Measurements from ENCODE around the gene KCNG2. TPM values are rescaled to one million over a fixed set of nuclear protein-coding genes. Genes with fewer than 3 reads are reported as not detected.

KCNG2 gene
- total and polyA plus RNA-seq, 2 experiments from 2014 or later = 0.15 TPM; not detected in 1

- Histone ChIP-seq H3K36me3 (peaks cover under 1% of the 10 kb centered on the region), H3K27ac (no peak overlapping the region), H3K27me3 (no peaks in the 10 kb centered on the region), H3K4me3 (no peak overlapping the region), H3K4me1 (ENCODE audit: low read depth) (no peaks in the 10 kb centered on the region), H3K9me3 (ENCODE audit: low read depth) (no peaks in the 10 kb centered on the region)
- DNase-seq (ENCODE audit: low read depth in 1 of 2, low spot score in 1 of 2) = peak in 1 of 2 donors; percentile 12
- TF ChIP-seq, protein P1, sequence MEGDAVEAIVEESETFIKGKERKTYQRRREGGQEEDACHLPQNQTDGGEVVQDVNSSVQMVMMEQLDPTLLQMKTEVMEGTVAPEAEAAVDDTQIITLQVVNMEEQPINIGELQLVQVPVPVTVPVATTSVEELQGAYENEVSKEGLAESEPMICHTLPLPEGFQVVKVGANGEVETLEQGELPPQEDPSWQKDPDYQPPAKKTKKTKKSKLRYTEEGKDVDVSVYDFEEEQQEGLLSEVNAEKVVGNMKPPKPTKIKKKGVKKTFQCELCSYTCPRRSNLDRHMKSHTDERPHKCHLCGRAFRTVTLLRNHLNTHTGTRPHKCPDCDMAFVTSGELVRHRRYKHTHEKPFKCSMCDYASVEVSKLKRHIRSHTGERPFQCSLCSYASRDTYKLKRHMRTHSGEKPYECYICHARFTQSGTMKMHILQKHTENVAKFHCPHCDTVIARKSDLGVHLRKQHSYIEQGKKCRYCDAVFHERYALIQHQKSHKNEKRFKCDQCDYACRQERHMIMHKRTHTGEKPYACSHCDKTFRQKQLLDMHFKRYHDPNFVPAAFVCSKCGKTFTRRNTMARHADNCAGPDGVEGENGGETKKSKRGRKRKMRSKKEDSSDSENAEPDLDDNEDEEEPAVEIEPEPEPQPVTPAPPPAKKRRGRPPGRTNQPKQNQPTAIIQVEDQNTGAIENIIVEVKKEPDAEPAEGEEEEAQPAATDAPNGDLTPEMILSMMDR (IDR thresholded peaks at IDR 0.05; ENCODE audit: low read depth, low read length) = no peak
These were observed 114.8 kb downstream of the KCNG2 start for GRCh38 chr18:79912409-79912991.

GRCh38 chr18:79912994-79913831, 115.5 kb downstream of the KCNG2 start:
- Histone ChIP-seq H3K27ac (no peak overlapping the region), H3K4me1 (ENCODE audit: low read depth) (no peaks in the 10 kb centered on the region), H3K36me3 (no peaks in the 10 kb centered on the region), H3K27me3 (no peaks in the 10 kb centered on the region), H3K9me3 (ENCODE audit: low read depth) (no peaks in the 10 kb centered on the region), H3K4me3 (no peak overlapping the region)
- no peak for DNase-seq (ENCODE audit: low read depth in 1 of 2, low spot score in 1 of 2)
- TF ChIP-seq, protein P1 (IDR thresholded peaks at IDR 0.05; ENCODE audit: low read depth, low read length) = no peak

GRCh38 chr18:79914614-79915160, 116.9 kb downstream of the KCNG2 start:
- no peaks in the 10 kb centered on the region for H3K36me3 ChIP-seq
- no peaks in the 10 kb centered on the region for H3K4me1 ChIP-seq (ENCODE audit: low read depth)
- DNase-seq (ENCODE audit: low read depth in 1 of 2, low spot score in 1 of 2) = no peak
- H3K4me3 ChIP-seq = no peak overlapping the region
- H3K27ac ChIP-seq = no peak overlapping the region
- H3K27me3 ChIP-seq = no peaks in the 10 kb centered on the region
- H3K9me3 ChIP-seq (ENCODE audit: low read depth) = no peaks in the 10 kb centered on the region
- TF ChIP-seq, protein P1 (IDR thresholded peaks at IDR 0.05; ENCODE audit: low read depth, low read length) = no peak

GRCh38 chr18:79915161-79916127, 117.7 kb downstream of the KCNG2 start:
- no peak overlapping the region for H3K4me3 ChIP-seq
- no peak overlapping the region for H3K27ac ChIP-seq
- no peaks in the 10 kb centered on the region for H3K27me3 ChIP-seq
- H3K36me3 ChIP-seq = no peaks in the 10 kb centered on the region
- TF ChIP-seq, protein P1 (IDR thresholded peaks at IDR 0.05; ENCODE audit: low read depth, low read length) = no peak
- no peaks in the 10 kb centered on the region for H3K9me3 ChIP-seq (ENCODE audit: low read depth)
- no peaks in the 10 kb centered on the region for H3K4me1 ChIP-seq (ENCODE audit: low read depth)
- DNase-seq (ENCODE audit: low read depth in 1 of 2, low spot score in 1 of 2) = no peak

GRCh38 chr18:79916128-79916494, 118.4 kb downstream of the KCNG2 start:
- H3K36me3 ChIP-seq = no peaks in the 10 kb centered on the region
- TF ChIP-seq, protein P1 (IDR thresholded peaks at IDR 0.05; ENCODE audit: low read depth, low read length) = no peak

More at GRCh38 chr18:79916128-79916494, 118.4 kb downstream of the KCNG2 start:
- H3K27ac ChIP-seq = no peak overlapping the region
- no peak overlapping the region for H3K4me3 ChIP-seq
- no peaks in the 10 kb centered on the region for H3K27me3 ChIP-seq
- H3K9me3 ChIP-seq (ENCODE audit: low read depth) = no peaks in the 10 kb centered on the region
- no peak for DNase-seq (ENCODE audit: low read depth in 1 of 2, low spot score in 1 of 2)
- H3K4me1 ChIP-seq (ENCODE audit: low read depth) = no peaks in the 10 kb centered on the region
